ENCODE data around the gene RBMS3.

The RBMS3 gene

DNA sequence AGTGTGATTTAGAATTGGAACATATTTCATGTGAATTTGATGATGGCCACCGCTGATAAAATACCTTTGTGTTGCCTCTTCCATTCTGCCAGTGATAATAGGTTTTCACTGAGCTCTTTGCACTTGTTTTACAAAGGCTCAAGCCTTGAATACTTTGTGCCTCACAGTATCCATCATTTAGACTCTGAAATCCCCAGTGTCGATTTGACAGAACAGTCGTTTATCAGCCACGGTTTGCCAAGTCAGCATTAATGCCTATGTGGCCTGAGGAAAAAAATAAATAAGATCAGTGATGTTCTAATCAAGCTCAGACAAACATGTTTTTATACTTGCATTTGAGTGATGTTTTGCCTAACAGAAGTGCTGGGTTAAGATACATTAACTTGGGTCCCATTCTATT, 399.1 kb downstream of the RBMS3 start:
- DNase-seq (ENCODE audit: low read depth), result no peak
- TF ChIP-seq CTCF (IDR thresholded peaks at IDR 0.05; ENCODE audit: control insufficient read depth, extremely low read depth, insufficient read depth), result no peak
- H3K4me3 ChIP-seq (ENCODE audit: low read depth, low read length), result no peak overlapping the region

DNA sequence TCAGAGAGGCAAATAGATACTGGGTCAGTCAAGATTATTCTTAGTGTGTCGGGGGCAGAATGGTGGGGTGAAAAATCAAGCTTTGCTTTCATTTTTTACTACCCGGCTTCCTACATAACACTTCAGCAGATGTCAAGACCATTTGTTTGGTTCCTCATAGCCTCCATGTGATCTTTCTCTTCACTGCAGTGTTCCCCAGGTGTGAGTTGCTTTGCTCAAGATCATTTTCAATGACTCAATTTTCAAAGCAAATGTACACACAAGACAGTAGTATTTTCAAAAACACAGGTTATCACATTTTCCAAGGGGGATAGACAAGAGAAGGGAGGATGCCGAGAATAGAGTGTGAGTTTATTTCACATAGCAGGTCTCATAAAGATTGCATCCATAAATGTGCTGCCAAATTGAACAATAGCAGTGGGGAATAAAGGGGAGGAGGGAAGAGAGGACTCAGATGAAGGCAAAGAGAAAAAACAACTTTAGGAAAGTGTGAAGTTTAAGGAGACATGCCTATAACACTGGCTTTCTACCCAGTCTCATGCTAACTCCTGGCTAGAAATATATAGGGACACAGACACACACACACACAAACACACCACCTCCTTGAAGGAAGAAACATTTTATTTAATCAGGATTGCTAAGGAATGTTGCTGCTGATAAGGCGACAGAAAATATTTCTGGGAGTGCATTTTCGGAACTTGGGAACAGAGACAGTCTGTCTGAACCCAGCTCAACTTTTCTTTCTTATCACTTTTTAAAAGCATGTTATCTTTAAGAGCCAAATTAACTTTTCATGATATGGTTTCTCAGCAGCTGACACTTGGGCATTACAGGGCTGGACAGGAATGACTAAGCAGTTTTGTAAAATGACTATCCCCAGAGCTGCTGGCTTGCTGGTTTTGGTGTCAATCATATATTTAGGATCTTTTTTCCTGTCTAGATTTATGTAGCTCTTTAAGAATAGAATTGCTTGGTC, 402.4 kb downstream of the RBMS3 start:
- TF ChIP-seq CTCF (IDR thresholded peaks at IDR 0.05; ENCODE audit: control insufficient read depth, extremely low read depth, insufficient read depth), result no peak
- no peak for DNase-seq (ENCODE audit: low read depth)
- no peak overlapping the region for H3K4me3 ChIP-seq (ENCODE audit: low read depth, low read length)

DNA sequence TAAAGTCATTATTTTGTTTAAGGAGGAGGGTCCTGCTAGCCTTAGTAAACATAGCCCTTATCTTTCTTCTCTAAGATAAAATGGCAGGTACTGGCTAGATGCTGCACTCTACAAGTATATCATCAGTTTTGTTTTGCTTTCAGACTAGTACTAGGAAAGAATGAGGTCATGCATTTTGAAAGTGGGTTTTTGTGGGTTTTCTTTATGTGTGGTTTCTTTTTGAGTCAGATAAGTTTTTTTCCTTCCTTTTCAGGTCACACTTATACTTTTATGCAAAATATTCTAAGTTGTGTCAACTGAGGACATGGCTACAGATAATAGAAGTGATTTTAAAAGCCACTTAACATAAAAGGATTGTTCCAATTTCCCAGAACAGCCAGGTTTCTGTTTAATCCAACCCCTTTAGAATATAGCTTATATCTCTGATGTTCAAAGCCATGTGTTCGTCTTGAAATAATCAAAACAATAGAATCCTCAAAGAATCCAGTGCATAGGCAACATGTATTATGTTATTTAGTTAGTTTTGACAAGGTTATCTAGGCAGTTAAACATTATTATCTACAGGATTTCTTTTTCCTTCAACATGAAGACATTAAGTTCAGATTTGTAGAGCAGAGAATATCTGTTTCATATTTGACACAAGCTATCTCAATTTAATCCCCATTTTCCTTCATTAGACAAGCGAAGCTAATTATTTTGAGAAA, 406.2 kb downstream of the RBMS3 start:
- TF ChIP-seq CTCF (IDR thresholded peaks at IDR 0.05; ENCODE audit: control insufficient read depth, extremely low read depth, insufficient read depth), result no peak
- no peak for DNase-seq (ENCODE audit: low read depth)
- H3K4me3 ChIP-seq (ENCODE audit: low read depth, low read length), result no peak overlapping the region

DNA sequence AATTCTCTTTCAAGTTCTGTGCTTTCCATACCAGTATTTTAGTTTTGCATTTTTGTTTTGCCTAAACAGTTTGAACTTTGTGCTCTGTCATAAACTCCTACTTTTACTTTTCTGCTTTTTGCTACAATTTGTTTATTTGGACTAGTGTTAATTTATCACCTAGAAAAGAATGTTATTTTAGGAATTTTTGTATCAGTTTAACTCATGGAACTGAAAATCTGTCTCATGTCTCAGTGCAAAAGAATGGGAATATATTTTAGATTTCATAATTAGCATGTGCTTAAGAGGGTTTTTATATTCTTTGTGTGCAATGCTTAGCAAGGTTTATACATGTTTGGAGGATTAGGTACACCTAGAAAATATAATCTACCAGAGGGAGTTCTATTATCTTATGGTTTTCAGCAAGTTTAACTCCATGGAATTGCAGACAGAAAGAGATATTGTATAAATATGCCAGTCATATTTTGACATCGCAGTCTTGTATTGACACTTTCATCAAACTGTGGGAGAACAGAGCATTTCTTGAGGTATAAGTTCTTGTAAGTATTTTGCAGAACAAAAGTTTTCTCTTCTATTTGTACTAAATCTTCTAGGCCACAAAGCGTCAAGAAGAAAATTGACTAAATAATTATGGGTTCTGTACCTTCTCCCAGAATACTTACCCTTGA, 409.9 kb downstream of the RBMS3 start:
- H3K4me3 ChIP-seq (ENCODE audit: low read depth, low read length), result no peak overlapping the region
- no peak for TF ChIP-seq CTCF (IDR thresholded peaks at IDR 0.05; ENCODE audit: control insufficient read depth, extremely low read depth, insufficient read depth)

DNA sequence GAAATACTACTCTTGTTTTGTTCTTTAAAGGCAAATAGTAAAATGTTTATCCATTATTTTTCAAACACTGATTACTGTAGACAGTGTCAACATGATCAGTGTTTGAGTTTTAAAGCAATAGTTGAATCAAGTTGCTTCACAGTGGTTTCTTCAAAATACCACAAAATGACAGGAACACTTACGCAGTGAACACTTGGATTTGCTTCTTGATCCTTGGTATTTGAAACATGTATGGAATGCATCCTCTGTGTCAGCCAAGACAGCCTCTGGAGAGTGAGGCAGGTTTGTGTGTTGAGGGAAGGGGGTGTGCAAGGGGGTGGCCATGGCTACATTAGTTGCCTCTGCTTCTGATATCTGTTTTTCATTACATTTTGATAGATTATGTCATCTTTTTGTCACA, 413.0 kb downstream of the RBMS3 start:
- no peak for DNase-seq (ENCODE audit: low read depth)
- no peak for TF ChIP-seq CTCF (IDR thresholded peaks at IDR 0.05; ENCODE audit: control insufficient read depth, extremely low read depth, insufficient read depth)
- H3K4me3 ChIP-seq (ENCODE audit: low read depth, low read length), result no peak overlapping the region

More for the DNA sequence above, 409.9 kb downstream of the RBMS3 start:
- DNase-seq (ENCODE audit: low read depth), result no peak

DNA sequence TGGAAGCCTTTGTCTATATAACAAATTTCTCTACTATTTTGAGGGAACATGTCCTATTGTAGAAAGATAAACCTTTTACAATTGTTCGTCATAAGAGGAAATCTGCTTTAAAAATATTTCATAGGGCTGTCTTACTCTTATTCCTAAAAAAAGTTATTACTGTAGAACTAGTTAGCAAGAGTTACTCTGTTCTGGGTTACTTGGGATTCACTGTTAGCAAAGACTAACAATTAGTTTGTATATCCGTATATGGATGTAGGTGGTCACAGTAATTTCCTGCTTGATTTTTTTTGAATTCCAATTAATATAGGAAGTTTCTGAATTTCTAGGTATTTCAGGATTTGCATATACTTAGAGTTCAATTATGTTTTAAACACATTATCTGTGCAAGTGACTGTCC, 413.5 kb downstream of the RBMS3 start:
- TF ChIP-seq CTCF (IDR thresholded peaks at IDR 0.05; ENCODE audit: control insufficient read depth, extremely low read depth, insufficient read depth), result no peak
- no peak for DNase-seq (ENCODE audit: low read depth)
- no peak overlapping the region for H3K4me3 ChIP-seq (ENCODE audit: low read depth, low read length)

Data from LNCaP clone FGC (cell line).